Parathyroid adenoma (tissue), 2 donors: ENCODE data around the gene TACR2.

Experiments
- H2AFZ ChIP-seq: fragments of 300-600 bp; sonication (generic); one replicate; pipeline ENCODE4 v1.7.0; 2017; ENCODE audit warnings: antibody characterized with exemption, mild to moderate bottlenecking
- H3K27ac ChIP-seq: fragments of 300-600 bp; sonication (generic); one replicate; pipeline ENCODE4 v1.7.0; 2017
- H3K27me3 ChIP-seq: fragments of 300-600 bp; sonication (generic); one replicate; pipeline ENCODE4 v1.7.0; 2017; ENCODE audit warnings: low read length; ENCODE audit not compliant: control insufficient read depth, insufficient read depth
- H3K36me3 ChIP-seq: fragments of 300-600 bp; sonication (generic); one replicate; pipeline ENCODE4 v1.7.0; 2017; ENCODE audit warnings: low read length; ENCODE audit not compliant: control insufficient read depth, insufficient read depth
- H3K4me1 ChIP-seq: fragments of 300-600 bp; sonication (generic); one replicate; pipeline ENCODE4 v1.7.0; 2017; ENCODE audit warnings: control low read depth
- H3K4me2 ChIP-seq: fragments of 300-600 bp; sonication (generic); one replicate; pipeline ENCODE4 v1.7.0; 2017; ENCODE audit warnings: low read length
- H3K4me3 ChIP-seq: fragments of 300-600 bp; sonication (generic); one replicate; pipeline ENCODE4 v1.7.0; 2017; ENCODE audit warnings: low read depth, low read length
- H3K79me2 ChIP-seq: fragments of 300-600 bp; sonication (generic); one replicate; pipeline ENCODE4 v1.7.0; 2017; ENCODE audit warnings: control low read depth
- H3K9ac ChIP-seq: fragments of 300-600 bp; sonication (generic); one replicate; pipeline ENCODE4 v1.7.0; 2017; ENCODE audit warnings: mild to moderate bottlenecking
- H3K9me3 ChIP-seq: fragments of 300-600 bp; sonication (generic); one replicate; pipeline ENCODE4 v1.7.0; 2017; ENCODE audit warnings: low read length; ENCODE audit not compliant: control insufficient read depth
- TF ChIP-seq, protein P1 (sequence below): fragments of 300-600 bp; sonication (generic); IDR thresholded peaks from one replicate; pipeline ENCODE4 v1.7.0; 2017; ENCODE audit warnings: antibody characterized with exemption, mild to moderate bottlenecking
- donor health status: primary hyperparathyroidism.

Gene TACR2

DNA sequence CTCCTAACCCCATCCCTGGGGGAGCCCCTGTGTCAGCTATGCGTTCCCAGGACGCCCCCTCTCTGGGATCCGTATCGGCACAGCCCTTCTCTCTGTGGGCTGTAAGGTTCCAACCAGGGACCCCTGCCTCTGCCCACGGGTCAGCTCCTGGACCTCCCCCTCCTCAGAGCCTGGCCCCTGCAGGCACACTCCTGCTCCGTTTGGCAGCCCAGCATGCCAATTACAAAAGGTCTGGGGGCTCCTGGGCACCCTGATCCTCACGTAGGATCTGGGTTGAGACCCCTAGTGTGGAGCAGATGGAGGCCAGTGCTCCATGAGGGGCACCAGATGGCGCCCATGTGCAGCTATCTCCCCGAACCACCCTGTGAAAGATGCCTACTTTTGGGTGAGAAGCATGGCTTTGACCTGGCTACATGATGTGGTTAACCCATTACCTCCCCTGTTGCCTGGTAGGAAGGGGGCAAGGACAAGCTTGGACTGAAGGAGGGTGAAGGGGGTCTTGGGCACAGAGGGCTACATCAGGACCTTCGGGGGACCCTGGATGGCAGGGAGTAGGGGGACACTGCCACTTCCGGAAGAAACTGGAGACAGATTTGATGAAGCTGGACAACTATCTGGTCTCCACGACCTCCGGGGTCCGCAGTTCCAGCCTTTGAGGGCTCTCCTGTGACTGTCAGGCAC lies 9.0 kb downstream of the TACR2 start:
- Histone ChIP-seq H3K4me1 (peaks cover 6% of the 10 kb centered on the region), H3K79me2 (no peaks in the 10 kb centered on the region), H3K9ac (no peak overlapping the region), H3K4me2 (no peak overlapping the region), H3K27ac (no peak overlapping the region), H3K36me3 (no peaks in the 10 kb centered on the region), H3K9me3 (no peaks in the 10 kb centered on the region), H2AFZ (no peak overlapping the region), H3K4me3 (no peak overlapping the region), H3K27me3 (no peaks in the 10 kb centered on the region)
- TF ChIP-seq, protein P1, sequence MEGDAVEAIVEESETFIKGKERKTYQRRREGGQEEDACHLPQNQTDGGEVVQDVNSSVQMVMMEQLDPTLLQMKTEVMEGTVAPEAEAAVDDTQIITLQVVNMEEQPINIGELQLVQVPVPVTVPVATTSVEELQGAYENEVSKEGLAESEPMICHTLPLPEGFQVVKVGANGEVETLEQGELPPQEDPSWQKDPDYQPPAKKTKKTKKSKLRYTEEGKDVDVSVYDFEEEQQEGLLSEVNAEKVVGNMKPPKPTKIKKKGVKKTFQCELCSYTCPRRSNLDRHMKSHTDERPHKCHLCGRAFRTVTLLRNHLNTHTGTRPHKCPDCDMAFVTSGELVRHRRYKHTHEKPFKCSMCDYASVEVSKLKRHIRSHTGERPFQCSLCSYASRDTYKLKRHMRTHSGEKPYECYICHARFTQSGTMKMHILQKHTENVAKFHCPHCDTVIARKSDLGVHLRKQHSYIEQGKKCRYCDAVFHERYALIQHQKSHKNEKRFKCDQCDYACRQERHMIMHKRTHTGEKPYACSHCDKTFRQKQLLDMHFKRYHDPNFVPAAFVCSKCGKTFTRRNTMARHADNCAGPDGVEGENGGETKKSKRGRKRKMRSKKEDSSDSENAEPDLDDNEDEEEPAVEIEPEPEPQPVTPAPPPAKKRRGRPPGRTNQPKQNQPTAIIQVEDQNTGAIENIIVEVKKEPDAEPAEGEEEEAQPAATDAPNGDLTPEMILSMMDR: peak; percentile 28

DNA sequence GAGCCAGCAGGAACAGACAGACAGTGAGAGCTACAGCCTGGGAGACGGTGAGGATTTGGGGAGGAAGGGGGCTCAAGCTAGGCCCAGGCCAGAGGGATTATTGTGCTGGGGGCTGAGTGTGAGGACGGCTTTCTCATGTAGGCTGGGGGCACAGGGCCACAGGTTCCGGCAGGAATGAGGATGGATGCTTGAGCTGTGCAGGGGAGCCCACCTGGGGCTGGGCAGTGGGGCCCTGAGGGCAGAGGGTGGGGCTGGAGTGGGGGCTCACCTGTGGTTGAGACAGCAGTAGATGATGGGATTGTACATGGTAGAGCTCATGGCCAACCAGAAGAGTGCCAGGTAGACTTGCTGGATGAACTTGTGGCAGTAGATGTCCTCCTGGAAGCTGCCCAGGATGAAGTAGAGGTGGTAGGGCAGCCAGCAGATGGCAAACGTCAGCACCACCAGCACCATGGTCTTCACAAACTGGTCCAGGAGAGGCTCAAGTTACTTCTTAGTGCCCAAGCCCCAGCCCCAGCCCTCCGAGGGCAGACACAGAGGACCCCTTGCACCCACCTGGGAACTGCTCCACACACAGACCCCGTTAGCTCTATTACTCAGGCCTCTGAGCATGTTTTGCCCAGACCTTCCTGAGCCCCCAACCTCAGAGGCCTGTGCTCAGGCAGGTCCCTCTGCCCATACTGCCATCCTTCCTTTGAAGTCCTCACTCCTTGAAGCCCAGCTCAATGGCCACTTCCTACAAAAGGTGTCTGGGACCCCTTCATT lies 9.7 kb downstream of the TACR2 start:
- Histone ChIP-seq H3K79me2 (no peaks in the 10 kb centered on the region), H3K36me3 (no peaks in the 10 kb centered on the region), H3K27ac (no peak overlapping the region), H2AFZ (no peak overlapping the region), H3K9me3 (no peaks in the 10 kb centered on the region), H3K4me3 (no peak overlapping the region), H3K4me1 (peaks cover 6% of the 10 kb centered on the region), H3K4me2 (no peak overlapping the region), H3K9ac (no peak overlapping the region), H3K27me3 (no peaks in the 10 kb centered on the region)
- TF ChIP-seq, protein P1: no peak

DNA sequence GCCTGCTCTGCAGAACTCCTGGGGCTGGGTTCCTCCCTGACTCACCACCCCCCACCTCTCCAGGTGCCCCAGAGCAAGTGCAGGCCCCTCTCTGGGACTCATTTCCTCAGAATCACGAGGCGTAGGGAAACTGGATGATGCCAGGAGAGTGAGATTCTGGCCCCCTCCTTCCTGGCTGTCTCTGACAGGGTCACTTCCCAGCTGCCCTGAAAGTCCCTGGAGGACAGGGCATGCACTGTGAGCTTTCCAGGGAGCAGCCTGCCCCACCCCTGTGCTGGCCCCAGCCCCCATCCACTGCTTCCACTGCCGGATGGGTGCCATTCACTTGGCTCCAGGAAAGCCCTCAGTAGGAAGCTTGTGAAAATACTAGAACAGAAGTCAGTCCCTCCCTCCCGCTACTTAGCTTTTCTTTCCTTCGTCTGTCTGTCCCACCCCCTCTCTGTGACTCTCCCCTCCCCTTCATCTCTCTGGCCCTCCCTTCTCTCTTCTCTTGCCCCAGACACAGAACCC lies 10.4 kb downstream of the TACR2 start:
- Histone ChIP-seq H3K9me3 (no peaks in the 10 kb centered on the region), H3K4me3 (no peak overlapping the region), H3K9ac (no peak overlapping the region), H3K4me2 (no peak overlapping the region), H3K36me3 (no peaks in the 10 kb centered on the region), H3K4me1 (peaks cover 6% of the 10 kb centered on the region), H2AFZ (no peak overlapping the region), H3K79me2 (no peaks in the 10 kb centered on the region), H3K27ac (no peak overlapping the region), H3K27me3 (no peaks in the 10 kb centered on the region)
- TF ChIP-seq, protein P1: no peak

- no peak overlapping the region for H2AFZ ChIP-seq
- H3K9ac ChIP-seq: no peak overlapping the region
- H3K9me3 ChIP-seq: no peaks in the 10 kb centered on the region
- H3K27me3 ChIP-seq: no peaks in the 10 kb centered on the region
- H3K4me2 ChIP-seq: no peak overlapping the region
- TF ChIP-seq, protein P1: no peak
- no peaks in the 10 kb centered on the region for H3K79me2 ChIP-seq
- H3K4me3 ChIP-seq: no peak overlapping the region
- no peaks in the 10 kb centered on the region for H3K36me3 ChIP-seq
- H3K27ac ChIP-seq: no peak overlapping the region
- peaks cover 6% of the 10 kb centered on the region for H3K4me1 ChIP-seq
Measured at GRCh38 chr10:69405221-69405620, 11.5 kb downstream of the TACR2 start.
